IMR-90 (cell line): ENCODE measurements around the gene LRRFIP1. TPM values are rescaled to one million over a fixed set of nuclear protein-coding genes. Genes with fewer than 3 reads are reported as not detected.

ENCODE experiments used
- ATAC-seq: fragments of 200-7000 bp; cut with Tn5 transposase; 2 replicates; pipeline ENCODE4 v1.9.1; 2020; ENCODE audit warnings: low read depth, mild to moderate bottlenecking, moderate library complexity
- BruUV-seq: library from RNA; stranded (reverse); fragments of 400-500 nt; replicated peaks from 2 replicates; lab custom pipeline; 2021; lab: Mats Ljungman, UMichigan
- CTCF ChIA-PET: fragments of 300-600 bp; formaldehyde crosslinking; extraction: SDS; loops from one replicate; lab custom pipeline; 2021; ENCODE audit warnings: antibody characterized with exemption; lab: Yijun Ruan, JAX
- POLR2A ChIA-PET: fragments of 300-600 bp; sonication (Branson Sonifier 250); formaldehyde crosslinking; loops from one replicate; lab custom pipeline; 2022; ENCODE audit warnings: antibody characterized with exemption; ENCODE audit not compliant: unreplicated experiment; lab: Charles Lee
- DNase-seq: peaks from one replicate; pipeline ENCODE4 v3.0.0; 2013
- H2AFZ ChIP-seq: replicated peaks from 2 replicates; pipeline ENCODE3; 2013; ENCODE audit warnings: low read length, mild to moderate bottlenecking; ENCODE audit not compliant: poor library complexity
- H2AK5ac ChIP-seq: 2 replicates; pipeline ENCODE4 v1.6.1; 2013; ENCODE audit warnings: low read depth, low read length, inconsistent platforms
- H2AK9ac ChIP-seq: replicated peaks from 2 replicates; pipeline ENCODE3; 2013; ENCODE audit warnings: mild to moderate bottlenecking, low read depth, low read length, moderate library complexity; ENCODE audit not compliant: poor library complexity
- H2BK120ac ChIP-seq: 2 replicates; pipeline ENCODE4 v1.6.1; 2013; ENCODE audit warnings: low read depth, low read length, inconsistent platforms
- H2BK15ac ChIP-seq: 3 replicates; pipeline ENCODE4 v1.6.1; 2013; ENCODE audit warnings: low read depth, low read length, inconsistent platforms
- H2BK20ac ChIP-seq: 2 replicates; pipeline ENCODE4 v1.6.1; 2013; ENCODE audit warnings: low read depth, mild to moderate bottlenecking, inconsistent platforms, low read length, moderate library complexity
- H2BK5ac ChIP-seq: 2 replicates; pipeline ENCODE4 v1.6.1; 2013; ENCODE audit warnings: mild to moderate bottlenecking, low read depth, low read length, inconsistent platforms; ENCODE audit not compliant: poor library complexity, severe bottlenecking
- H3K14ac ChIP-seq: replicated peaks from 2 replicates; pipeline ENCODE4 v1.6.1; 2013; ENCODE audit warnings: low read depth, low read length, inconsistent platforms
- H3K18ac ChIP-seq: 2 replicates; pipeline ENCODE4 v1.6.1; 2013; ENCODE audit warnings: low read depth, low read length, control low read depth
- H3K23ac ChIP-seq: 2 replicates; pipeline ENCODE4 v1.6.1; 2013; ENCODE audit warnings: low read depth, low read length, inconsistent platforms
- H3K27ac ChIP-seq: 2 replicates; pipeline ENCODE4 v1.5.1; 2013; ENCODE audit warnings: mild to moderate bottlenecking, control low read depth, low read length; ENCODE audit not compliant: insufficient read depth
- H3K27me3 ChIP-seq: 2 replicates; pipeline ENCODE4 v1.6.1; 2013; ENCODE audit warnings: low read length; ENCODE audit not compliant: control insufficient read depth, insufficient read depth
- H3K36me3 ChIP-seq: 2 replicates; pipeline ENCODE4 v1.6.1; 2013; ENCODE audit warnings: low read length, mixed read lengths; ENCODE audit not compliant: control insufficient read depth, insufficient read depth
- H3K4ac ChIP-seq: 2 replicates; pipeline ENCODE4 v1.6.1; 2013; ENCODE audit warnings: low read depth, low read length, inconsistent platforms
- H3K4me1 ChIP-seq: 2 replicates; pipeline ENCODE4 v1.6.1; 2013; ENCODE audit warnings: low read length, mixed read lengths; ENCODE audit not compliant: control insufficient read depth, insufficient read depth
- H3K4me2 ChIP-seq: 2 replicates; pipeline ENCODE4 v1.6.1; 2013; ENCODE audit warnings: low read depth, mild to moderate bottlenecking, control low read depth, low read length, moderate library complexity
- H3K4me3 ChIP-seq: 2 replicates; pipeline ENCODE4 v1.5.1; 2013; ENCODE audit warnings: low read depth, mild to moderate bottlenecking, control low read depth, low read length, moderate library complexity; ENCODE audit not compliant: insufficient read depth
- H3K56ac ChIP-seq: 2 replicates; pipeline ENCODE4 v1.6.1; 2013; ENCODE audit warnings: low read length, inconsistent platforms; ENCODE audit not compliant: insufficient read depth; ENCODE audit errors: extremely low read depth
- H3K79me1 ChIP-seq, 2 experiments: 2 replicates each; pipeline ENCODE4 v1.6.1; 2013; ENCODE audit warnings: low read length in 2 of 2, inconsistent platforms in 1 of 2, low read depth in 1 of 2
- H3K9ac ChIP-seq: 2 replicates; pipeline ENCODE4 v1.6.1; 2013; ENCODE audit warnings: low read depth, low read length, control low read depth
- H3K9me1 ChIP-seq: 2 replicates; pipeline ENCODE4 v1.6.1; 2013; ENCODE audit warnings: low read length, inconsistent platforms; ENCODE audit not compliant: insufficient read depth
- H3K9me3 ChIP-seq: 2 replicates; pipeline ENCODE4 v1.6.1; 2013; ENCODE audit warnings: low read length; ENCODE audit not compliant: control insufficient read depth, insufficient read depth
- H4K20me1 ChIP-seq: 2 replicates; pipeline ENCODE4 v1.6.1; 2013; ENCODE audit warnings: low read length, inconsistent platforms; ENCODE audit not compliant: insufficient read depth
- H4K5ac ChIP-seq: 2 replicates; pipeline ENCODE4 v1.6.1; 2013; ENCODE audit warnings: mild to moderate bottlenecking, low read depth, low read length, control low read depth
- H4K8ac ChIP-seq, 2 experiments: 2 replicates each; pipeline ENCODE4 v1.6.1; 2013; ENCODE audit warnings: low read depth in 2 of 2, low read length in 2 of 2, control low read depth in 1 of 2, inconsistent platforms in 1 of 2
- H4K91ac ChIP-seq: 2 replicates; pipeline ENCODE4 v1.6.1; 2013; ENCODE audit warnings: low read depth, low read length, inconsistent platforms; ENCODE audit not compliant: insufficient read depth
- MAZ ChIP-seq: IDR thresholded peaks from 2 replicates; pipeline ENCODE4 v1.6.1; 2012; ENCODE audit warnings: low read depth, mild to moderate bottlenecking, low read length, improper control_type of control experiment, moderate library complexity, borderline replicate concordance
- NFE2L2 ChIP-seq: fragments of 150-350 bp; IDR thresholded peaks from 2 replicates; pipeline ENCODE4 v1.6.1; 2016; ENCODE audit warnings: low read depth, mild to moderate bottlenecking, low read length
- WGBS, 2 experiments: methylation state at CpG; one replicate each; pipeline versions ENCODE4 v1.1.5 to v1.1.7; 2013; ENCODE audit warnings: missing lambda C conversion rate in 2 of 2; ENCODE audit not compliant: insufficient read length in 1 of 2; ENCODE audit errors: extremely low coverage in 2 of 2; 5-methylcytosine and 5-hydroxymethylcytosine counted together
- dilution Hi-C: fragments of 300-500 bp; cut with HindIII; formaldehyde crosslinking; loops from one replicate; pipeline ENCODE4 v1.14.3; 2018; ENCODE audit warnings: low sequenced_read_pairs; ENCODE audit not compliant: unreplicated experiment
- in situ Hi-C: fragments of 300-500 bp; cut with MboI; formaldehyde crosslinking; loops from 3 replicates; pipeline ENCODE4 v1.14.3; 2019; ENCODE audit warnings: low sequenced_read_pairs, inconsistent platforms, mixed read lengths
- intact Hi-C: fragments of 100-400 bp; cut with micrococcal nuclease; formaldehyde crosslinking; loops from 2 replicates; pipeline ENCODE4 v1.10.0; 2022
- polyA plus RNA-seq, 3 experiments: library from polyadenylated mRNA; depleted of rRNA; stranded (reverse); fragments of >200 nt; gene quantifications; 2 replicates each; pipeline ENCODE4 v1.2.3, GENCODE V29; 2012; ENCODE audit warnings: low replicate concordance in 1 of 3
- total RNA-seq: library from RNA; depleted of rRNA; stranded (reverse); fragments of >200 nt; gene quantifications from 2 replicates; pipeline ENCODE4 v1.2.3, GENCODE V29; 2012

LRRFIP1 gene
- total and polyA plus RNA-seq, 2 of the 4 experiments (the other 2 are of a cell fraction): 52.2 to 54.4 TPM

DNA sequence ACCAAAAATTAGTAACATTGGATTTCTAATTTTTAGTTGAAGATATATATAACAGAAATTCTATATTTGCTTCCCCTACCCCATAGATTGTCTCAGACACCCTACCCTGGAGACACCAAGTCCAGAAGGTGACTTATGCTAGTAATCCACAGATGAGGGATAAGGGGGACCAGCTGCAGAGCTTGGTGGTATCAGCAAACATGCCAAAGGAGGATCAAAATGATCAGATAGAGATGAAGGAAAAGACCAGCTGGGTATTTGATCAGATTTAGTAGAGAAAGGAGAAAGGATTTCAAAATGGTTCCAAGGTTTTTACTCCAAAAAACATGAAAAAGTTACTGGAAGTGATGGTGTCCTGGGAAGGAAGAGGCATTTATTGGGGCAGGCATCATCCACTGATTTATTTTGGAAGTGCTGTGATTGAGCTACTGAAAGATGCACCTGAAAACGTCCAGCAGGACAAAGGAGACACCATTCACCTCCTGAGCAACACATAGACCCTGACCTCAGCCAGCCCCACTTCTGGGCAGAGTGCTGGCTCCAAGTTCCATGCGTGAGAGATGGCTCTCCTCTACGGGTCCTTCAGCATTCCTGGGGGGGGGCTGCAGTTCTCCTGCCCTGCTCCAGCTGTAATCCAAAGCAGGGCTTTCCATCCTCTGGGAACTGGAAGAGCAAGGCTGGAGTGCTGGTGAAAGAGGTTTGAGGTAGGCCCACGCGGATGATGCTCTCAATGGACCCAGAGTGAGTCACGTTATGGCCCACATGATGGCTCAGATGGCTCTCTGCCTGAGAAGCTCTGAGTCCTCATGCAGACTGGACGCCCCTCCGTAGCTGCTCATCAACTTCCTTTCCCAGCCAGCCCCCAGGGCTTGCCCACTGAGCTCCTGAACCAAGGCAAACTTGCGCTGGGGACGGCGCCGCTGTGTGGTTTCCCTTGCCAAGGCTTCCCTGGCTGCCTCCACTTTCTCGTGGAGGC, 3.7 kb upstream of the LRRFIP1 start:
- no peak overlapping the region for H4K91ac ChIP-seq
- no peak overlapping the region for H2BK5ac ChIP-seq
- H2BK120ac ChIP-seq: no peak overlapping the region
- ChIA-PET POLR2A (no interaction called here), CTCF (no interaction called here)
- no peak overlapping the region for H2BK20ac ChIP-seq
- H3K79me1 ChIP-seq: peaks cover 7 to 20% of the 10 kb centered on the region in 2 experiments; a peak in 3 of 4 replicates
- no peak overlapping the region for H3K4ac ChIP-seq
- in situ Hi-C loops: no loop called here
- no peak overlapping the region for H3K18ac ChIP-seq
- no peak overlapping the region for H3K4me2 ChIP-seq
- 90% methylated on average over 3 of the region's 13 CpGs; no CpG with 5 or more reads in 1 of the 2 experiments for WGBS, 2 experiments
- H2AK9ac ChIP-seq: no peak overlapping the region
- no peak overlapping the region for H3K27ac ChIP-seq
- TF ChIP-seq NFE2L2 (no peak), MAZ (peak; percentile 62; the same call in 1 of the 2 replicates)
- no peak overlapping the region for H3K9ac ChIP-seq
- H2AK5ac ChIP-seq: 0 out of 2 replicates have a peak overlapping the region, but pooled peaks have one; percentile 4
- peaks cover 4% of the 10 kb centered on the region for H3K4me1 ChIP-seq
- dilution Hi-C loops: no loop called here
- no peak overlapping the region for H3K56ac ChIP-seq
- H2BK15ac ChIP-seq: no peak overlapping the region; the same call in 2 of the 3 replicates
- H3K14ac ChIP-seq: no peak overlapping the region
- no peaks in the 10 kb centered on the region for H3K9me3 ChIP-seq
- H2AFZ ChIP-seq: no peak overlapping the region
- H4K5ac ChIP-seq: no peak overlapping the region
- no peak overlapping the region for H3K23ac ChIP-seq
- no peak for ATAC-seq
- no TSS peak for BruUV-seq
- H3K36me3 ChIP-seq: no peaks in the 10 kb centered on the region
- intact Hi-C loops: no loop called here
- H3K9me1 ChIP-seq: peaks cover 3% of the 10 kb centered on the region
- H3K4me3 ChIP-seq: no peak overlapping the region
- H4K8ac ChIP-seq: no peak overlapping the region
- H3K27me3 ChIP-seq: no peaks in the 10 kb centered on the region
- DNase-seq: peak; percentile 45
- H4K20me1 ChIP-seq: no peaks in the 10 kb centered on the region; the same call in 1 of the 2 replicates
